Measurements from ENCODE around the gene PJA2.

DNA sequence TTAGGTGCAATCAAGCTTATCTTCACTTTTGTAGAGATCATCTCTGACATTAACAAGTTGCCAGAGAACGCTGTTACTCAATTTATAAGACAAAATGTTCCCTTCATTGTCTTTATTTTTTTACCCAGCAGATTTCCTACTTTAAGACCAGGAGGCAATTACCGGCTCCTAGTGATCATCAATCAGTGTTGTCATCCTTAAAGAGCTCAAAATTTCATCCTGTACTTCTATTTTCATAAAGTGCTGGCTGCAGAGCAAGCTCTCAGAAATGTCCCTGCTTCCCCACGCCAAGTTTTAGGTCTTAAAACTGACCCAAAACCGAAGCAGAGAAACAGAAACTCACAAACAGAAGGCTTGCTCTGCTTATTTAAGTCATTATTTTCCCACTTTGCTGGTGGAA lies 82.9 kb downstream of the PJA2 start:
- TF ChIP-seq POLR2AphosphoS5 (IDR thresholded peaks at IDR 0.05; ENCODE audit: low read depth) (no peak), CTCF (IDR thresholded peaks at IDR 0.05; ENCODE audit: insufficient read depth, low read length) (no peak), SPI1 (IDR thresholded peaks at IDR 0.05; ENCODE audit: borderline replicate concordance, low read depth) (no peak)

Measured in HL-60 (cell line).